Adrenal gland (tissue), 5 donors: ENCODE data around the gene MAP2K6.

Experiments
- CTCF ChIP-seq, 6 experiments: fragments of 450-650 bp in 4 of 6; fragments of 200-600 bp in 2 of 6; sonication (generic) in 1 of 6; IDR thresholded peaks; 1 replicate in 5 of 6; 2 replicates in 1 of 6; pipeline versions ENCODE4 v1.5.1 to v1.8.0; 2016 to 2021; ENCODE audit warnings: antibody characterized with exemption in 6 of 6, mild to moderate bottlenecking in 2 of 6, moderate library complexity in 1 of 6
- POLR2A ChIP-seq, 2 donors: fragments of 450-650 bp; IDR thresholded peaks; one replicate each; pipeline ENCODE4 v1.6.1; 2017; ENCODE audit warnings: antibody characterized with exemption in 2 of 2, mild to moderate bottlenecking in 2 of 2, moderate library complexity in 1 of 2
- donor health status: DM: no; HTN: no; CAD: no.

GRCh38 chr17:69588316-69588715, 173.8 kb downstream of the MAP2K6 start:
- no peak for TF ChIP-seq CTCF (IDR thresholded peaks at IDR 0.05)
- TF ChIP-seq POLR2A (IDR thresholded peaks at IDR 0.05), result no peak
